Left renal cortex interstitium (tissue), 4 donors: ENCODE data around the gene ARL17B. TPM values are rescaled to one million over a fixed set of nuclear protein-coding genes. Genes with fewer than 3 reads are reported as not detected.
"Not testable (repeated sequence)": the region's sequence is repeated elsewhere in the genome, so short reads cannot be mapped to it uniquely, and the experiment has no call there.

Source experiments
- DNase-seq, 4 donors: peaks; one replicate each; pipeline ENCODE4 v3.0.0-alpha.2; 2013; ENCODE audit warnings: low read depth in 4 of 4, low spot score in 2 of 4, missing footprints in 1 of 4
- polyA plus RNA-seq, 4 donors: library from polyadenylated mRNA; unstranded; fragments of 120-200 nt; gene quantifications; one replicate each; pipeline ENCODE4 v1.2.1, GENCODE V29; 2013; ENCODE audit not compliant: insufficient read length in 4 of 4

Gene ARL17B
- polyA plus RNA-seq, 4 donors: 10.3 to 22.6 (median 17.2) TPM

DNA sequence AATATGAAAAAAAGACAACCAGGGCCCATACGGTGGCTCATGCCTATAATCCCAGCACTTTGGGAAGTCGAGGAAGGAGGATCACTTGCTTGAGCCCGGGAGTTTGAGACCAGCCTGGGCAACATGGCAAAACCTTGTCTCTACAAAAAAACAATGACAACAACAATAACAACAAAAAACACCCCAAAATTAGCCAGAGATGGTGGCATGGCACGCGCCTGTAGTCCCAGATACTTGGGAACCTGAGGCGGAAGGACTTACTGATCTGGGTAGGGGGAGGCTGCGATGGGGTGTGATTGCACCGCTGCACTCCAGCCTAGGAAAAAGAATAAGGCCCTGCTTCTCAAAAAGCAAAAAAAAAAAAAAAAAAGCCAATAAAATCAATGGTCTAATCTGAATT lies 69.9 kb downstream of the ARL17B start:
- not testable (repeated sequence) for DNase-seq

- not testable (repeated sequence) for DNase-seq
Observed at GRCh38 chr17:46290906-46291546, 70.5 kb downstream of the ARL17B start.

- not testable (repeated sequence) for DNase-seq
Observed at GRCh38 chr17:46287587-46287986, 74.0 kb downstream of the ARL17B start.

- DNase-seq: peak in 2 of 4 donors; percentile 15 to 43
Observed at GRCh38 chr17:46286764-46287221, 74.8 kb downstream of the ARL17B start.

GRCh38 chr17:46285500-46285899 lies 76.1 kb downstream of the ARL17B start:
- not testable (repeated sequence) for DNase-seq

DNA sequence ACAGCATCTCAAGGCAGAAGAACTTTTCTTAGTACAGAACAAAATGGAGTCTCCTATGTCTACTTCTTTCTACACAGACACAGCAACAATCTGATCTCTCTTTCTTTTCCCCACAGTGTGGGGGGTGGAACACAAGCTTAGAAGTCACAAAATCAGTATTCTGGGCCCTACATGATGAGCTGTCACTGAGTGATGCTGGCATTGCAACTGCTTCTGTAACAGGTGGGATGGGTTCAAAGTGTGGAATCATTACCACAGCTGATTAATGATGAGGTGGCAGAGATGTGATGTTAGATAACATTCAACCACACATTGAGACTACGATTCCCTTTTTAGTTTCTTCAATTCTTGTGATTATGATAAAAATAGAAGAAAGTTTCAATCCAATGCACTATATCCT lies 77.1 kb downstream of the ARL17B start:
- DNase-seq: not testable (repeated sequence)

GRCh38 chr17:46282635-46283034 lies 78.9 kb downstream of the ARL17B start:
- not testable (repeated sequence) for DNase-seq

- DNase-seq: not testable (repeated sequence)
Observed at GRCh38 chr17:46281336-46281735, 80.2 kb downstream of the ARL17B start.

- DNase-seq: not testable (repeated sequence)
Observed at GRCh38 chr17:46276728-46277479, 84.7 kb downstream of the ARL17B start.

DNA sequence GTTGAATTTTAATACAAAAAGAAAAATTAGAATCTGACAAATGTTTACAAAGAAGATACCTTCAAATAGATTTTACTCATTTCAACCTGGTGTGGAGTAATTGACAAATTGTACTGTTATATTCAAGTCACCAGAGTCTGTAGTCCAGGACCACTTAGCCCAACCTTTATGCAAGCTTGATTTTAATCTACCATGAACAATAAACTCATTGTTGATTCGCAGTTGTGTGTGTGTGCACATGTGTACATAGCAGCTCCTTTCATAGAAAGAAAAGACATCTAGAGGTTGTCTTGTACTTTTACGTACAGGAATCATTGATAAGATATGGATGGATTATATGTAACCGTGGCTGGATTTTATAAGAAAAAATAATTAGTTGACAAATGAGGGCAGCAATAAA lies 87.3 kb downstream of the ARL17B start:
- DNase-seq: no peak

DNA sequence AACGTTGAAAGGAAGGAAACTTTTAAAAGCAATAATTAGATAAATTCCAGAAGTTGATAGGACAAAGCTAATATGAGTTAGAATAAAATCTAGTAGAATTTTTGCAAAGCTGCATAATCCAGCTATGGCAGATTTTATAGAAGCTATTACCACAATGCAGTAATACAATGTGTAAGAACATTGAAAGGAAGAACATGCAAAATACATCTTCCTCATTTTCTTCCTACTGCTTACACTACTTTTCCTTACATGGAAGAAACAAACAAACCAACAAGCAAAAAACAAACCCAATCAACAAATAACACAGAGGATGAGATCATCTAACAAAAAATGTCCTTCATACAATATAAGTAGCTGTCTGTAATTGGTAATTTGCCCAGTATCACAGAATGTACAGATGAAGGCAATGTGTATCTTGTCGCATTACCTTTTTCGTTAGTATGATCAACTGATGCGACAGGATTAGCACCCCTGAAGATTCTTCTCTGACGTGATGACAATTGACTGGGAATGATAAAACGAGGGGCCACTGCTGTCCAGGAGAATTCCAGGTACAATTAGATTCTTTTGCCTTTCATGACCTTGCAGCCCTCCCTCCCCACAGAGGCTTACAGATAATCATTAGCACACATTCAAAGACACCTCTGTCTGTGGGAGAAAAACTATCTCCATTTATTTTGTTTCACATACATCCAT lies 87.9 kb downstream of the ARL17B start:
- no peak for DNase-seq

DNA sequence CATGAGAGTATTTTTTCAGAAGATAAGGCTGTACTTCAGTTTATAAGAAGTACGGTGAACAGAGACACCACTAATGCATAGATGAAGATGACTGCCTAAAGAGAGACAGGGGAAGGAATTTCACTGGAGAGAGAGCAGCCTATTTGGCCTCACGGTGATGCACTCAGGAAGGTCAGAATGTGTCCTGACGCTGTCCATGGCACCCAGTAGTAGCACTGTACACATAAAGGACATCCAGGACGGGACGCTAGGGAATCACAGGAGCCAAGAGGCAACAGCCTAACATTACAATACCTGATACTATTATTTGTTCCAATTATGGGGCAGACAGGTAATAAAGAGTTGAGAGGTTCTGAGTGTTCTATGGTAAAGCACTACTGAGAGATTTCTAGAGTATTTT lies 91.5 kb downstream of the ARL17B start:
- DNase-seq: no peak

- peak; percentile 62 to 80 (median 72) for DNase-seq
Observed at GRCh38 chr17:46266656-46267544, 94.7 kb downstream of the ARL17B start.

GRCh38 chr17:46266063-46266655 lies 95.4 kb downstream of the ARL17B start:
- not testable (repeated sequence) for DNase-seq

DNA sequence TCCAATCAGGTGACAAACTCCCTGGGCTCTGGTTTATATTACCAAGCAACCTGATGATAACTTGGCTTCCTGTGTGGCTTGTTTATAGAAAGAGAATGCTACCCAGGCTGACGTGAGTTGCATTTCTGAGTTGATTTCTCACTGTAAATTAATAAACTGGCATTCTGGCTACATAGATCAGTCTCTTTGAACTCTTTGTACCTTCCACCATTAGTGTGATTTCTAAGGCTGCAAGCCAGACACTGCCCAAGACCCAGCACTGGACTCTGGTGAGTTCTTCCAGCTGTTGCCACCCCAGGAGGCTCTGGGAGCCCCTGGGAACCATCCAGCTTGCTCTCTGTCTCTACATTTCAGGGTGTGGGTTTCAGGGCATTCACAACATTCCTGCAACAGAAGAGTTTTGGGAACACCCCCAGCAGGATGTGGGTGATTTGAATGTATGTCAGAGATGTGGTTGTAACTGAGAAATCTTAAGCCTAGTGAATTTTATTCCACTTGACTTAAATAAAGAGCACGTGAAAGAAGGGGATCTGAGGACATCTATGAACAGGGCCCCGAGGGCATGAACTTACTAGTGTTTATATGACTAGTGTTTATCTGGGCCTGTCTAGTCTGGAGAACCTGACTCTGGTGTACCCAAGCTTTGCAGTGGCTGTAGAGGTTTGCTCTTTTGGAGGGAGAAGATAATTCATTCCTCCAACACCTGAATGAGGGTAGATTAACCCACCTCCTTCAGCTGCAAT lies 96.9 kb downstream of the ARL17B start:
- DNase-seq: no peak

DNA sequence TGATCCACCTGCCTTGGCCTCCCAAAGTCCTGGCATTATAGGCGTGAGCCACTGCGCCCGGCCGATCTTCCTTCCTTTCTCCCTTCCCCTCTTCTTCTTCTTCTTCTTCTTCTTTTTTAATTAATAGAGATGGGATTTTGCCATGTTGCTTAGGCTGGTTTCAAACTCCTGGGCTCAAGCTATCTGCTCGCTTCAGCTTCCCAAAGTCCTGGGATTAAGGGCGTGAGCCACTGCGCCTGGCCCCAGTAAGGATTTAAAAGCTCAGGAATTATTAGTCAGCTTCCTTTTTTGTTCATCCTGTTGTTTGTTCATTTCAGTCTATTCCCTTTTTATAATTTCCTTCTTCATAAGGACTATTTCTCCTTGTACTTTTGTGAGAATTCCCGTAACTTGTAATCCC lies 99.3 kb downstream of the ARL17B start:
- no peak for DNase-seq

DNA sequence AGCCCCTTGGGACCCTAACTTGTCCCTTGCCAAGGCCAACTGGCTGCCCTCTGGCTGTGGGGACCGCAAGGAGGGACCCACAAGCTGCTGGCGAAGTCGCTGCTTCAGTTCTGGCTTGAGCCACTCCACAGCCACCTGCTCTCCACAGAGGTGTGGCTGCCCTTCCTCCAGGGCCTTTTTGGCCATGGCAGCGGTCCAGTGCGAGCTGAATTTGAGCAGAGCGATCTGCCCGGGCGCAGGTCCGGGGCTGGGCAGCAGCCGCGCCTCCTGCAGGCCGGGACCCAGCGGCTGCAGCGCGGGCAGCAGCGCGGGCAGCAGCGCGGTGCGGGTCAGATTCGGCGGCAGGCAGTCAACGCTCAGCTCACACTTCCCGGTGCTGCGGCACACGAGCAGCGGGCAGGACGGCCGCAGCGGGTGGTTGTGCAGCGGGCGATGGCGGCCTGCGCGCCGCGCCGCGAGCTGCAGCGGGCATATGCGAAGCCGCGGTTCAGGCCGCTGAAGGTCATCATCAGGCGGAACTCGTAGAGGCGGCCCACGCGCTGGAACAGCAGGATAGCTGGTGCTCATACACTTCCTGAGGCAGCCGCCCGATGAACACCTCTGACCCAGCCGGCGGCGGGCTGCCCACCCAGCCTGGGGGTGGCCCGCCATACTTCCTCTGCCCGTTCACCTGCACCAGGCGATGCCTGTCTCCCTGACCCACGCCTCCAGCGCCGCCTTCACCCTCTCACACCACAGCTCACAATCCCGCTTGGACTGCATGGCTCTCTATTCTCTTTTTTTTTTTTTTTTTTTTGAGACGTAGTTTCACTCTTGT lies 101.5 kb downstream of the ARL17B start:
- DNase-seq: not testable (repeated sequence)

DNA sequence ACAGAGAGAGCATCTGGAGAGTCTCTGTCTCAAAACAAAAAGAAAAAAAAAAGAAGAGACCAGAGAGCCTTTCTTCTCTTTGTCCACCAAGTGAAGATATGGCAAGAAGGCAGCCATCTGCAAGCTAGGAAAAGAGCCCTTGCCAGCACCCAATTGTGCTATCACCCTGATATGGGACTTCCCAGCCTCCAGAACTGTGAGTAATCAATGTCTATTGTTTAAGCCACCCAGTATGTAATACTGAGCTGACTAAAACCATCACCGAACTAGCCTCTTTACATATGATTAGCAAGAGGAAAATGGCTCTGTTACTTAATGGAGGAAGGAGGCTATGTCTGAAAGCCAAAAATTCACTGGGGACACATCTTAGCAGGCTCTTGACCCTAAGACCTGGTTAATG lies 105.2 kb downstream of the ARL17B start:
- not testable (repeated sequence) for DNase-seq
